Astrocyte of the spinal cord (primary cell): ENCODE results near the gene ZNF428.

ENCODE experiments used
- DNase-seq: peaks from one replicate; pipeline ENCODE4 v3.0.0; 2011; ENCODE audit warnings: low read depth, low spot score
- H3K4me3 ChIP-seq: 2 replicates; pipeline ENCODE4 v1.5.1; 2011; ENCODE audit warnings: low read depth, mild to moderate bottlenecking, low read length, moderate library complexity
- in situ Hi-C: cut with HindIII; loops from 2 replicates; pipeline ENCODE4 v1.10.0; 2017; ENCODE audit warnings: low sequenced_read_pairs
- TF ChIP-seq, protein P1 (sequence below): IDR thresholded peaks from 2 replicates; pipeline ENCODE4 v1.5.1; 2012; ENCODE audit warnings: low read depth, mild to moderate bottlenecking, low read length, inconsistent platforms

ZNF428 gene

DNA sequence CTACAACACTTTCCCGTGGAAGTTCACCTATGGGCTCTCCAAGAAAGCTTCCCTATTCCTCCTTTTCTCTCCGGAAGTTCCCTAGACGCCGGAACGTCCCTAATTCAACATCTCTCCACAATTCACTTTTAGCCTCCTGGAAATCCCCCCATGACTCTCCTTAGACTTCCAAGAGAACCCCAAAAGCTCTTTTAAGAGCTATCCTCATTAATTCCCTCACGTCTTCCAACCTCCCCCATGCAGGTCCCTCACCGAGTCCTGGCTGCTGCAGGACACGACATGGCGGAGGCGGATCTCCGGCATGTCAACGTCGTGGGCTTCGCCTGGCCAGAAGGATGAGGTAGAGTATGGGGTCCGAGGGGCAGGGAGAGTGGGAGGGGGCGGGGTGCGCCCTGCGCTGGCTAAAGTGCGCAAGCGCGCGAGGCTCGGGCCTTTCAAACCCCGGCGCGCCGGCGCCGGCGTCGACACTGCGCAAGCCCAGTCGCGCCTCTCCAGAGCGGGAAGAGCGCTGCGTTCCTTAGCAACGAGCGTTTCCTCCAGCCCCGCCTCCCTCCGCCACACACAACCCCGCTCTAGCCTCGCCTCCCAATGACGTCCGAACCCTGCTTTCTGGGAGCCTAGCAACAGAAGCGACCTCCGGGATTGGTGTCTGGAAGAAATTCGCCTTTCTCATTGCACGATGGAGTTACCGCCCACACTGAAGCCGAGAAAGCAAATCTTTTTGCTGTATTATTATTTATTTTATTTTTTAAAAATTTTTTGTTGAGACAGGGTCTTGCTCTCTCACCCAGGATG is 44.1 kb downstream of the ZNF428 start, which contains the start of the genes PINLYP and XRCC1:
PINLYP (plus strand) TSS at position 646 of the 795 bp plus-strand sequence. CDS start 1,391 bp downstream, outside the sequence.
XRCC1 (minus strand) TSS at position 372 of the 795 bp plus-strand sequence; CDS start at position 303, 69 bp downstream.
- peak within 1 kb of the TSS; percentile 88 for H3K4me3 ChIP-seq
- TF ChIP-seq, protein P1, sequence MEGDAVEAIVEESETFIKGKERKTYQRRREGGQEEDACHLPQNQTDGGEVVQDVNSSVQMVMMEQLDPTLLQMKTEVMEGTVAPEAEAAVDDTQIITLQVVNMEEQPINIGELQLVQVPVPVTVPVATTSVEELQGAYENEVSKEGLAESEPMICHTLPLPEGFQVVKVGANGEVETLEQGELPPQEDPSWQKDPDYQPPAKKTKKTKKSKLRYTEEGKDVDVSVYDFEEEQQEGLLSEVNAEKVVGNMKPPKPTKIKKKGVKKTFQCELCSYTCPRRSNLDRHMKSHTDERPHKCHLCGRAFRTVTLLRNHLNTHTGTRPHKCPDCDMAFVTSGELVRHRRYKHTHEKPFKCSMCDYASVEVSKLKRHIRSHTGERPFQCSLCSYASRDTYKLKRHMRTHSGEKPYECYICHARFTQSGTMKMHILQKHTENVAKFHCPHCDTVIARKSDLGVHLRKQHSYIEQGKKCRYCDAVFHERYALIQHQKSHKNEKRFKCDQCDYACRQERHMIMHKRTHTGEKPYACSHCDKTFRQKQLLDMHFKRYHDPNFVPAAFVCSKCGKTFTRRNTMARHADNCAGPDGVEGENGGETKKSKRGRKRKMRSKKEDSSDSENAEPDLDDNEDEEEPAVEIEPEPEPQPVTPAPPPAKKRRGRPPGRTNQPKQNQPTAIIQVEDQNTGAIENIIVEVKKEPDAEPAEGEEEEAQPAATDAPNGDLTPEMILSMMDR, result no peak
- DNase-seq, result peak; percentile 99
- in situ Hi-C loops, result no loop called here

DNA sequence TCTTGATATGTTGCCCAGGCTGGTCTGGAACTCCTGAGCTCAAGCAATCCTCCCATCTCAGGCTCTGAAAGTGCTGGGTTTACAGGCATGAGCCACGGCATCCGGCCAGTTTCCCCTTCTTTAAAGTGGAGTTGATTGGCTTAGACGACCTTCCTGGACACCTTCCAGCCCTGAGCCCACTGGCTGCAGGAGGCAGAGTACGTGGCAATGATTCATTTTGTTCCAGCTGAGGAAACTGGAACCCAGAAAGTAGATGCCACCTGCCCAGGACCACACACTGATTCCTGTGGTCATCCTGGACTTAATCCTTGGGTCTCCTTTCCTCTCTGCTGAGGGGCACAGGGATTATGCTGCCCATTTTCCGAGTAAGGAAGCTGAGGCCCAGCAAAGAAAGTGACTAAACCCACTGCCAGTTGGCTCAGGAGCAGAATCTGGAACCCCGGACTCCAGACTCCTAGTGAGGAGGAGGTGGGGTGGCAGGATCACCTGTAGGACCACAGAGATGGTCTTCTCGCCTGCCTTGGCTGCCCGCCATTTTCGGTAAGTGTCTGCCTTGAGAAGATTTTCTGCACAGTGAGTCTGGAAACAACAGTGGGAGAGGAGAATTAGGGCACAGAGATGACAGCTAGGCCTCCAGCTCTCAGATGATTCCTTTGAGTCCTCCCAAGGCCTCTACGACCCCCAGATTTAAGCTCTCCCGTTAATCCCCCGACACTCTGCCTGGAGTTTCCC is 44.8 kb downstream of the ZNF428 start:
- DNase-seq, result peak; percentile 52
- in situ Hi-C loops, result no loop called here
- TF ChIP-seq, protein P1, result no peak
- peak overlapping the region; percentile 88 for H3K4me3 ChIP-seq

DNA sequence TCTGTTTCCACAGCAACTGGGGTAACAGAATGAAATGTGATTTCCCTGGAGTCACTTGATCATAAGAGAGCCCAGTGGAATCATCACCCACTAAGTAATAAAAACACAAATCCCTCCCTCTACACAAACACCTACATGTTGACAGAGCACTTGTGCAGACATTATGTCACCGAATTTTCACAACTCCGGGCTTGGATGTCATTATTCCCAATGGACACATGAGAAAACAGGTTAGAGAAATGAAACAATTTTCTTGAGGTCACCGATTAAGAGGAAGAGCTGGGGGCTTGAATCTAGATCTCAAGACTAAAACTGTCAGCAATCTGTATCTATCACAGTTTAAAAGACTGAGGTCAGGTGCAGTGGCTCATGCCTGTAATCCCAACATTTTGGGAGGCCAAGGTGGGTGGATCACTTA is 47.2 kb downstream of the ZNF428 start:
- H3K4me3 ChIP-seq, result no peak overlapping the region
- no peak for DNase-seq
- TF ChIP-seq, protein P1, result no peak
- in situ Hi-C loops, result no loop called here

DNA sequence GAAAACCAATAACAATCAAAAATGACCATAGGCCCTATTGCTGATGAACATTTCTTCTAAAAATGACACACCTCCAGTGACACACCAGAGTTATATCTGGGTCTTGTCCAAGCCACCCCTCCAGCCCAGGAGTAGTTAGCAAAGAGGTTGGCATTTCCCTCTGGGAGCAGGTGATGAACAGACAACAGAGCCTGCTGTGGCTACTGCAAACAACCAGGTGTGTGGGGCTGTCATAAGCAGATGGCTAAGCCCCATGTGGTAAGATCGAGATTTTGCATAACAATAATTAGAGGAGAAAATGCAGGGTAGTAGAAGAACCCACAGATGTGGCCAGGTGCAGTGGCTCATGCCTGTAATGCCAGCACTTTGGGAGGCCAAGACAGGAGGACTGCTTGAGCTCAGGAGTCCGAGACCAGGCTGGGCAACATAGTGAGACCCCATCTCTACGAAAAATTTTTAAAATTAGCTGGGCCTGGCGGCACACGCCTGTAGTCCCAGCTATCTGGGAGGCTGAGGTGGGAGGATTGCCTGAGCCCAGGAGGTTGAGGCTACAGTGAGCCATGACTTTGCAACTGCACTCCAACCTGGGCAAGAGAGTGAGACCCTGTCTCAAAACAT is 49.1 kb downstream of the ZNF428 start:
- DNase-seq, result no peak
- in situ Hi-C loops, result no loop called here
- TF ChIP-seq, protein P1, result no peak
- no peak overlapping the region for H3K4me3 ChIP-seq

DNA sequence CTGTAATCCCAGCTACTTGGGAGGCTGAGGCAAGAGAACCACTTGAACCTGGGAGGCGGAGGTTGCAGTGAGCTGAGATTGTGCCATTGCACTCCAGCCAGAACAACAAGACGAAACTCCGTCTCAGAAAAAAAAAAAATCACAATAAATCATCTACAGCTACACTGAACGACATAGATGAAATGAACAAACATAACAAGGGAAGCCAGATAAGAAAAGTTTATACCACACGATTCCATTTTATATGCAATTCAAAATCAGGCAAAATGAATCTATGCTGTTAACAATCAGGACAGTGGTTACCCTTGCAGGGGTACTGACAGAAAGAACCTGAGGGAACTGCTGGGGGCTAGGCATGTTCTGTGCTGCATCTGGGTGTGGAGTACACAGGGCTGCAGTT is 49.8 kb downstream of the ZNF428 start:
- in situ Hi-C loops, result no loop called here
- DNase-seq, result no peak
- TF ChIP-seq, protein P1, result no peak
- no peak overlapping the region for H3K4me3 ChIP-seq

DNA sequence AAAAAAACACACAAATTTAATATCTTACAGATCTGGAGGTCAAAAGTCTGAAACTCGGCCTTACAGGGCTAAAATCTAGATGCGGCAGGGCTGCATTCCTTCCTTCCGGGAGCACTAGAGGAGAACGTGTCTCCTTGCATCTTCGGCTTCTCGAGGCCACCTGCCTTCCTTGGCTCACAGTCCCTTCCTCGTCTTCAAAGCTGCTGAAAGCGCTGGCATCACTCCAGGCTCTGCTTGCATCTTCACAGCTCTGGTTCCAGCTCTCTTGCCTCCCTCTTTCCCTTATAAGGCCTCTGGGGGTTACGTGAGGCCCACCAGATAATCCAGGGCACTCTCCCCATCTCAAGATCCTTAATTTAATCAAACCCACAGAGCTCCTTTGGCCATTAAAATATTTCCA is 54.6 kb downstream of the ZNF428 start:
- H3K4me3 ChIP-seq, result no peak overlapping the region
- TF ChIP-seq, protein P1, result no peak
- in situ Hi-C loops, result no loop called here
- DNase-seq, result no peak
